HG02852 (cell line): ENCODE data around the gene SDR42E2.
"Not testable (repeated sequence)": the region's sequence is repeated elsewhere in the genome, so short reads cannot be mapped to it uniquely, and the experiment has no call there.

Source experiments
- ATAC-seq: cut with Tn5 transposase; IDR thresholded peaks from one replicate; pipeline ENCODE4 v1.9.1; 2021; ENCODE audit warnings: mild to moderate bottlenecking, moderate library complexity; ENCODE audit not compliant: unreplicated experiment

SDR42E2 gene

GRCh38 chr16:22210285-22210684 lies 48.0 kb downstream of the SDR42E2 start:
- no peak for ATAC-seq

DNA sequence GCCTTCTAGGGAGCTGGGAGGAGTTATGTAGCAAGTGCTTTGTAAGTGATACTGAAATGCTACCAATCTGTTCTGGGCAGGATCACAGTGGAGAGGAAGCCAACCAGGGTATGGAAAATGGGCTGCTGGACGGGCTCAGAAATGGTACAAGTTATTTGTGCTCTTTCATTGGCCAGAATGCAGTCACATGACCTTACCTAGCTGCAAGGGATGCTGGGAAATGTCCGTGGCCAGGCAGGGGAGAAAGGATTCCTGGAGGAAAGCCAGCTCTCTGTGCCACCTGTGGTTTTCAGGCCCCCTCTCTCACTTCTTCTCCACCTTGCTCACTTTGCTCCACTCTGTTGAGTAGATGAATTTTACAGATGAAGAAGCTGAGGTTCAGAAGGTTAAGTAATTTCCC lies 48.5 kb downstream of the SDR42E2 start:
- no peak for ATAC-seq

DNA sequence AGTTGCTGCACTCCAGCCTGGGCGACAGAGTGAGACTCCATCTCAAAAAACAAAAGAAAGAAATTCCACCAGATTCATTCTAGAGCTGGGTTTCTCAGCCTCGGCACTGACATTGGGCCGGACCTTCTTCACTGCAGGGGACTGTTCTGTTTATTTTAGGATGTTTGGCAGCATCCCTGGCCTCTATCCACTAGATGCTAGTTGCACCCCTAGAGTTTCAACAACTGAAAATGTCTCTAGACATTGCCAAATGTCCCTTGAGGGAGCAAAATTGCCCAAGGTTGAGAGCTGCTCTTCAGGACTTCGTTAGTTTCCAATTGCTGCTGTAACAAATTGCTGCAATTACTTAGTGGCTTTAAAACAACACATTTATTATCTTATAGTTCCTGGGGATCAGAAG lies 50.9 kb downstream of the SDR42E2 start:
- ATAC-seq = no peak

- no peak for ATAC-seq
Measured at GRCh38 chr16:22213801-22214200, 51.5 kb downstream of the SDR42E2 start.

DNA sequence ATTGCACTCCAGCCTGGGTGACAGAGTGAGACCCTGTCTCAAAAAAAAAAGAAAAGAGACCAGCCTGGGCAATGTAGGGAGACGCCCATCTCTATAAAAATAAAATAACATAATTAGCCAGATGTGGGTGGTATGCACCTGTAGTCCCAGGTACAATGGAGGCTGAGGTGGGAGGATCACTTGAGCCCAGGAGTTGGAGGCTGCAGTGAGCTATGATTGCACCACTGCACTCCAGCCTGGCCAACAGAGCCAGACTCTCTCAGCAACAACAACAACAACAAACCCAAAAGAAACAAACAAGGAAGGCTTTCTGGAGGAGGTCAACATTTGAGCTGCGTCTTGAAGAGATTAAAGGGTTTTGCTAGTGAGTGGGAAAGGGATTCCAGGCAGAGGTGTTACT lies 52.1 kb downstream of the SDR42E2 start:
- ATAC-seq = no peak

DNA sequence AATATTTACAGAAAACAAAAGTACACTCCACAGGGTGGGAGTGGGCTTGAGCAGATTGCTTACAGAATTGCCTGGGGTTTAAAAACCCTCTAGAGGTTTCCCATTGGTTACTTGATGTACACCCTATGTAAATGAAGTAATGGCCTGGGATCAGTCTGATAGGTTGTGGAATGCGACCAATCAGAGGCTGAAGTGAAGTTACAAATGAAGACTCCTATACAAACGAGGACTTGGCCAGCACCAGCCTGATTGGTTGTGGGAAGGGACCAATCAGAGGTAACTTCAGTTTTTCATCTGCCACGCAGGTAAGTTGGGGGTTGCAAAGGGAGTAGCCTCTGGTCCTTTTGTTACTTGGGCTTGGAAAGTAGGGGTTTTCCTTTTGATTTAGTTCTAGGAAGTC lies 52.6 kb downstream of the SDR42E2 start:
- ATAC-seq = no peak

- no peak for ATAC-seq
Measured at GRCh38 chr16:22216191-22216831, 54.0 kb downstream of the SDR42E2 start.

- ATAC-seq = not testable (repeated sequence)
Measured at GRCh38 chr16:22216832-22217225, 54.5 kb downstream of the SDR42E2 start.

- peak; percentile 91 for ATAC-seq
Measured at GRCh38 chr16:22217890-22218730, 55.8 kb downstream of the SDR42E2 start.

DNA sequence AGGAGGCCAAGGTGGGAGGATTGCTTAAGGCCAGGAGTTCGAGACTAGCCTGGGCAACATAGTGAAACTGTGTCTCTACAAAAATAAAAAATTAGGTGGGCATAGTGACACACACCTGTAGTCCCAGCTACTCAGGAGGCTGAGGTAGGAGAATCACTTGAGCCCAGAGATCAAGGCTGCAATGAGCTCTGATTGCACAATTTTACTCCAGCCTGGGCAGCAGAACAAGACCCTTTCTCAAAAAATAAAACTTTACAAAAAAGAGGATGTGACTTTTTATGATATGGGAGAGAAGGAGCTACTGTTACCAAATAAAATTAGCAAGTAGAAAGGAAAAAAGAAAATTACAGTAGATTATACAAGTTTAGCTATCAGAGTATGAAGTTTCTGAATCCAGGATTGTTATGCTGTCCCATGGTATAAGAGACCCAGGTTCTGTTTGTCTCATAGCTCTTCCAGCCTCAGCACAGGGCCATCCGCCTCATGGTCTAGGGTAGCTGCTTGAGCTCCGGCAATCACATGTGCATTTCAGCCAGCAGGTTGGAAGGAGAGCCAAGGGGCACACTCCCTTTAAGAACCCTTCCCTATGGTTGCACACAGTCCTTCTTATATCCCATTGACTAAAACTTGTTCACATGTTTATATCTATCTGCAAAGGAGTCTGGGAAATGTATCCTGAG lies 57.2 kb downstream of the SDR42E2 start:
- ATAC-seq = no peak

DNA sequence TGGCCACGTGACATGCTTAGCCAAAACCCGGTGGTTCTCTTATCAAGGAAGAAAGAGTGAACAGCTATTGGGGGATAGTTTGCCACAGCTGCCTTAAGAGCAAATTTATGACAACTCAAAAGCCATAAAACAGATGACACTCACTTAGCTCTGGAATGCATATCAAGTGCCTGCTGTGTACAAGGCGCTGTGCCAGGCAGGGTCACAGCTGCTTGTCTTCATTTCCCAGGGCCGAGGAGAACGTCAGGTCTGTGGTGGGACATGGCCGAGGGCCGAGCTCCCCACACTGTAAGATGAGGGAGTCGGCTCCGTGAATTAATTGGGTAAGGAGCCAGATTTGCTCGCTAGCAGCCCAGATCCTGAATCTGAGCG lies 57.7 kb downstream of the SDR42E2 start:
- no peak for ATAC-seq

- no peak for ATAC-seq
Measured at GRCh38 chr16:22220714-22221113, 58.4 kb downstream of the SDR42E2 start.

DNA sequence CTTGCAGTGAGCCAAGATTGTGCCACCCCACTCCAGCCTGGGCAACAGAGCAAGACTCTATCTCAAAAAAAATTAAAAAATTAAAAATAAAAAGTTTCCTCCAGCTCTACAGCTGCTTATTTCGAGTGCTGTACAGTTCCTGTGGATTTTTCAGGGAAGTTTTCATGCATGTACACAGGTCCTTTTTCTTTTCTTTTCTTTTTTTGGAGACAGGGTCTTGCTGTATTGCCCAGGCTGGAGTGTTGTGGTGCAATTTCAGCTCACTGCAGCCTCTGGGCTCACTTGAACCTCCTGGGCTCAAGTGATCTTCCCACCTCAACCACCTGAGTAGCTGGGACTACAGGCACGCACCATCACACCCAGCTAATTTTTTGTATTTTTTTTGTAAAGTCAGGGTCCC lies 59.7 kb downstream of the SDR42E2 start:
- ATAC-seq = no peak

DNA sequence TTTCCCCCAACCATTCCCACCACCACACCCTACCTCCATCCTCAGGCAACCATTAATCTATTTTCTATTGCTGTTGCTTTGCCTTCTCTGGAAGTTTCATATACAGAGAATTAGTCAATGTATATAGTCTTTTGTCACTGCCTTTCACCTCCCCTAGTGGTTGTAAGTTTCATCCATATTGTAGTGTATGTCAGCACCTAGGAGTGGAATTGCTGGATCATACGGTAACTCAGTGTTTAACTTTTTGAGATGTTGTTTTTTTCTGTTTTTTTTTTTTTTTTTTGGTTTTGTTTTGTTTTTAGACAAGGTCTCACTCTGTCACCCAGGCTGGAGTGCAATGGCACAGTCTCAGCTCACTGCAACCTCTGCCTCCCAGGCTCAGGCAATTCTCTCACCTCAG lies 60.7 kb downstream of the SDR42E2 start:
- no peak for ATAC-seq

DNA sequence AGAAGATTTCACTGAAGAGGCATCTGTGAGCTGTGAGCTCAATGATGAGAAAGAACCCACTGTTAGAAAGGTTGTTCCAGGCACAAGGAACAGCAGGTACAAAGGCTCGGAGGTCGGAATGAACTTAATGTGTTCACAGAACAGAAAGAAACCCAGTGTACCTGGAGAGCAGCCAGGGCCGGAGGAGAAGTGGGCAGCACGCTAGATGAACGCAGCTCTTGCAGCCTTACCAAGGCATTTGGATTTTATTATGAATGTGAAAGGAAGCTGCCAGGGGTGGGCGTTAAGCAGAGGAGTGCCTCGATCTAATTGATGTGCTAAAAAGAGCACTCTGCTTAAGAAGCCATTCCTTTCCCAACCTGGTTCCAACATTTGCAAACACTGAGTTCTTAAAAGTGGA lies 62.8 kb downstream of the SDR42E2 start:
- no peak for ATAC-seq

GRCh38 chr16:22229889-22230288 lies 67.6 kb downstream of the SDR42E2 start:
- no peak for ATAC-seq

- no peak for ATAC-seq
Measured at GRCh38 chr16:22232277-22233036, 70.2 kb downstream of the SDR42E2 start.

DNA sequence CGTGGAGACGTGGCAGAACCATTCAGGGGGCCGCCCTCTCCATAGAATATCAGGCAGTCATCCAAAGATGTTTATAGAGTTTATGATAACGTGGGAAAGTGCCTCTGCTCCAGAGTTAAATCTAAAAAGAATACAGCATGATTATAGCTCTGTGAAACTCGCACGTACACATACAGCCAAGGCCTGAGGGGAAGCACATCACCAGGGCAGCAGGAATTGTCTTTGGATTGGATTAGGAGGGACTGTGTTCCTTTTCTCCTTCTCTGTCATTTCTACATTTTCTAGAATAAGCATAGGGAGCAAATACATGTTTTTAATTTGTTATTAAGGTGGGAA lies 70.7 kb downstream of the SDR42E2 start:
- no peak for ATAC-seq

DNA sequence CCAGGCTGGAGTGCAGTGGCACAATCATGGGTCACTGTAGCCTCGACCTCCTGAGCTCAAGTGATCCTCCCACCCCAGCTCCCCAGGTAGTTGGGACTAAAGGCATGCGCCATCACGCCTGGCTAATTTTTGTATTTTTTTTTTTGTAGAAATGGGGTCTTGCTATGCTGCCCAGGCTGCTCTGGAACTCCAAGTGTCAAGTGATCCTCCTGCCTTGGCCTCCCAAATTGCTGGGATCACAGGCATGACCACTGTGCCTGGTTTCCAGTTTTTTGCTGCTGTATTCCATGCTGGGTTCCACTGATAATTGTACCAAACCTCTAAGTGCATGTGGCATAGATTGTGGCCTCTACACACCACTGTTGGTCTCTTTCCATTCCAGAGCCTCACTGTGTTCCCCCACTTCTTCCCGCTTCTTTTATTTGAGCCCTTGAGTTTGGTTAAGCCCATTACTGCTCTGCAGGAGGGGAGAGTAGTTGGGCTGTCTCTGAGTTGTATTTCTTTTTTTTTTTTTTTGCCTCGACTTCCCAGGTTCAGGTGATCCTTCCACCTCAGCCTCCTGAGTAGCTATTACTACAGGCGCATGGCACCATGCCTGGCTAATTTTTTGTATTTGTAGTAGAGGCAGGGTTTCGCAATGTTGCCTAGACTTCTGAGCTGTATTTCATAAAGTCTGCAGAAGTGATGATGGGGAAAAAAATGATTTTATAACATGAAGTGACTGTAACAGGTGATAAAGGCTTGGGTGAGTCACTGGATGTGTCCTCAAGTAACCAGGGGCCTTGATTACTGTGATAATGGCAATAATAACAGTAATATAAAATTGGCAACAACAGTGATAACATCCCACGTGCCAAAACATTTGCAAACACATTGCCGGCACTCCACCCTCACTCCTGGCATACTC lies 73.8 kb downstream of the SDR42E2 start:
- ATAC-seq = no peak

- ATAC-seq = no peak
Measured at GRCh38 chr16:22239131-22239805, 77.0 kb downstream of the SDR42E2 start.
